Vagina (tissue), 2 donors: ENCODE measurements around the gene TMEM151A.

Experiments used
- POLR2A ChIP-seq, 2 donors: fragments of 450-650 bp; IDR thresholded peaks; one replicate each; pipeline ENCODE4 v1.6.1; 2017; ENCODE audit warnings: antibody characterized with exemption in 2 of 2, mild to moderate bottlenecking in 2 of 2, moderate library complexity in 2 of 2
- TF ChIP-seq, protein P1 (sequence below), 3 experiments: fragments of 450-650 bp in 2 of 3; fragments of 200-600 bp in 1 of 3; sonication (generic) in 1 of 3; IDR thresholded peaks; one replicate each; pipeline ENCODE4 v1.5.1; 2017 to 2019; ENCODE audit warnings: antibody characterized with exemption in 3 of 3, mild to moderate bottlenecking in 2 of 3, moderate library complexity in 2 of 3

DNA sequence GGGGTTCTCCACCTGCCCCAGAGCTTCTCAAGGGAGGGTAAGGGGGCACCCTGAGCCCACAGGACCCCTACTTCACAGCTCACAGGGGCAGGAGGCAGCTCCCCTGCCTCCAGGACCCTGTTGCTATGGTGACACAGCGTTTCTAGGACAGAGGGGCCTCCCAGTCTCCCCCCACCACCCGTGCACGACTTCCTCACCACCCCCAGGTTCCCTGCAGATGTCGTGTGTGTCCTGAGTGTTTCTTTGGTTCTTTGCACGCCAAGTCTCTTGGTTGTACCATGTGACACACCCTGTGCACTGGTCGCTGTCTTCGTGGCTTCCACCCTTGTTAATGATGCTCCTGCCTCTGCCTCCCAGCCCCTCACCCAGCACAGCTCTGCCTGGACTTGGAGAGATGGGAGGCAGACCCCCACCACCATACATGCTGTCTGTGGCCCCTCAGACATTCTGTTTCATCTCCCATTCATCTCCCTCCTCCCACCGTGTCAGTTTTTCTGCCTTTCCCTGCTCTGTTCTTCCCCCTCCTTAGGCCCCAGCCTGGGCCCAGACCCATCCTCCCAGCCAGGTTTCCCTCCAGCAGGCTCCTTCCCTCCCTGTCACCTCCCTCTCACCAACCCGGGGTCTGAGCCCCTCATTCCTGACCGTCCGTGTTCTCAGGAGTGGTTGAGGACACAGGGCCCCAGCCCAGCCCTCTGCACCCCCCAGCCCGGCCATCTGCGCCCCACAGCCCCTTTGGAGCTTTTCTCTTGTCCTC is 47.7 kb upstream of the TMEM151A start:
- no peak for TF ChIP-seq POLR2A (IDR thresholded peaks at IDR 0.05)
- TF ChIP-seq, protein P1, sequence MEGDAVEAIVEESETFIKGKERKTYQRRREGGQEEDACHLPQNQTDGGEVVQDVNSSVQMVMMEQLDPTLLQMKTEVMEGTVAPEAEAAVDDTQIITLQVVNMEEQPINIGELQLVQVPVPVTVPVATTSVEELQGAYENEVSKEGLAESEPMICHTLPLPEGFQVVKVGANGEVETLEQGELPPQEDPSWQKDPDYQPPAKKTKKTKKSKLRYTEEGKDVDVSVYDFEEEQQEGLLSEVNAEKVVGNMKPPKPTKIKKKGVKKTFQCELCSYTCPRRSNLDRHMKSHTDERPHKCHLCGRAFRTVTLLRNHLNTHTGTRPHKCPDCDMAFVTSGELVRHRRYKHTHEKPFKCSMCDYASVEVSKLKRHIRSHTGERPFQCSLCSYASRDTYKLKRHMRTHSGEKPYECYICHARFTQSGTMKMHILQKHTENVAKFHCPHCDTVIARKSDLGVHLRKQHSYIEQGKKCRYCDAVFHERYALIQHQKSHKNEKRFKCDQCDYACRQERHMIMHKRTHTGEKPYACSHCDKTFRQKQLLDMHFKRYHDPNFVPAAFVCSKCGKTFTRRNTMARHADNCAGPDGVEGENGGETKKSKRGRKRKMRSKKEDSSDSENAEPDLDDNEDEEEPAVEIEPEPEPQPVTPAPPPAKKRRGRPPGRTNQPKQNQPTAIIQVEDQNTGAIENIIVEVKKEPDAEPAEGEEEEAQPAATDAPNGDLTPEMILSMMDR (IDR thresholded peaks at IDR 0.05), result no peak
